PC-3 (cell line): Measurements from ENCODE around the gene FOXP3. TPM values are rescaled to one million over a fixed set of nuclear protein-coding genes. Genes with fewer than 3 reads are reported as not detected.

ENCODE experiments used
- ATAC-seq: fragments of 200-7000 bp; cut with Tn5 transposase; 2 replicates; pipeline ENCODE4 v1.9.1; 2020; ENCODE audit warnings: mild to moderate bottlenecking, moderate library complexity
- BruUV-seq: library from RNA; stranded (reverse); fragments of 400-500 nt; replicated peaks from 2 replicates; lab custom pipeline; 2021; lab: Mats Ljungman, UMichigan
- CTCF ChIA-PET: fragments of 300-600 bp; sonication (Branson Sonifier 250); formaldehyde crosslinking; loops from one replicate; lab custom pipeline; 2022; ENCODE audit warnings: antibody characterized with exemption; lab: Charles Lee
- POLR2A ChIA-PET: fragments of 300-600 bp; sonication (Branson Sonifier 250); formaldehyde crosslinking; loops from one replicate; lab custom pipeline; 2022; ENCODE audit warnings: antibody characterized with exemption; ENCODE audit not compliant: unreplicated experiment; lab: Charles Lee
- DNase-seq: peaks from one replicate; pipeline ENCODE4 v3.0.0-alpha.2; 2015
- H2AFZ ChIP-seq: fragments of 300-600 bp; sonication (generic); 2 replicates; pipeline ENCODE4 v1.6.0; 2016; ENCODE audit warnings: antibody characterized with exemption, low read length
- H3F3A ChIP-seq: fragments of 300-600 bp; sonication (generic); one replicate; pipeline ENCODE4 v1.6.0; 2017; ENCODE audit warnings: antibody characterized with exemption, low read length, control low read depth, mild to moderate bottlenecking; ENCODE audit not compliant: unreplicated experiment
- H3K27ac ChIP-seq: fragments of 300-600 bp; sonication (generic); 2 replicates; pipeline ENCODE4 v1.5.1; 2016; ENCODE audit warnings: mild to moderate bottlenecking, low read length
- H3K27me3 ChIP-seq: fragments of 300-600 bp; sonication (generic); 2 replicates; pipeline ENCODE4 v1.6.1; 2016; ENCODE audit warnings: low read length, mixed read lengths
- H3K36me3 ChIP-seq: fragments of 300-600 bp; sonication (generic); 2 replicates; pipeline ENCODE4 v1.6.1; 2016; ENCODE audit warnings: low read depth, mixed run types, low read length, mixed read lengths
- H3K4me1 ChIP-seq: fragments of 300-600 bp; sonication (generic); 2 replicates; pipeline ENCODE4 v1.5.1; 2016; ENCODE audit warnings: low read length; ENCODE audit not compliant: insufficient read depth
- H3K4me2 ChIP-seq: fragments of 300-600 bp; sonication (generic); 2 replicates; pipeline ENCODE4 v1.6.0; 2016; ENCODE audit warnings: low read length
- H3K4me3 ChIP-seq: fragments of 300-600 bp; sonication (generic); 2 replicates; pipeline ENCODE4 v1.5.1; 2016; ENCODE audit warnings: mild to moderate bottlenecking, low read length, mixed read lengths
- H3K79me2 ChIP-seq: fragments of 300-600 bp; sonication (generic); 2 replicates; pipeline ENCODE4 v1.6.1; 2017; ENCODE audit warnings: low read length, mixed read lengths
- H3K9ac ChIP-seq: fragments of 300-600 bp; sonication (generic); 2 replicates; pipeline ENCODE4 v1.6.0; 2016; ENCODE audit warnings: mild to moderate bottlenecking, low read length
- H3K9me2 ChIP-seq: fragments of 300-600 bp; sonication (generic); replicated peaks from 2 replicates; pipeline ENCODE4 v1.6.1; 2016; ENCODE audit warnings: mixed run types, low read length, mixed read lengths
- H3K9me3 ChIP-seq: fragments of 300-600 bp; sonication (generic); 2 replicates; pipeline ENCODE4 v1.6.1; 2016; ENCODE audit warnings: low read length, mixed read lengths
- H4K20me1 ChIP-seq: fragments of 300-600 bp; sonication (generic); 2 replicates; pipeline ENCODE4 v1.6.1; 2016; ENCODE audit warnings: low read length, mixed read lengths
- CTCF ChIP-seq: fragments of 300-600 bp; sonication (generic); conservative IDR thresholded peaks from 2 replicates; pipeline ENCODE4 v1.5.1; 2017; ENCODE audit warnings: antibody characterized with exemption, low read depth, mild to moderate bottlenecking, low read length
- EZH2 ChIP-seq: fragments of 300-600 bp; sonication (generic); IDR thresholded peaks from one replicate; pipeline ENCODE4 v1.6.1; 2017; ENCODE audit warnings: antibody characterized with exemption, mild to moderate bottlenecking, low read length; ENCODE audit not compliant: unreplicated experiment
- EZH2phosphoT487 ChIP-seq: fragments of 300-600 bp; sonication (generic); IDR thresholded peaks from 2 replicates; pipeline ENCODE4 v1.6.1; 2018; ENCODE audit warnings: mild to moderate bottlenecking, antibody characterized with exemption, low read length, borderline replicate concordance
- intact Hi-C: fragments of 100-400 bp; cut with micrococcal nuclease; formaldehyde crosslinking; loops from 2 replicates; pipeline ENCODE4 v1.9.0; 2023
- total RNA-seq: library from RNA; depleted of rRNA; stranded (reverse); fragments of >200 nt; gene quantifications from 2 replicates; pipeline ENCODE4 v1.2.3, GENCODE V29; 2014

The FOXP3 gene
- total RNA-seq, 1 experiment from 2014 or later, result not detected

DNA sequence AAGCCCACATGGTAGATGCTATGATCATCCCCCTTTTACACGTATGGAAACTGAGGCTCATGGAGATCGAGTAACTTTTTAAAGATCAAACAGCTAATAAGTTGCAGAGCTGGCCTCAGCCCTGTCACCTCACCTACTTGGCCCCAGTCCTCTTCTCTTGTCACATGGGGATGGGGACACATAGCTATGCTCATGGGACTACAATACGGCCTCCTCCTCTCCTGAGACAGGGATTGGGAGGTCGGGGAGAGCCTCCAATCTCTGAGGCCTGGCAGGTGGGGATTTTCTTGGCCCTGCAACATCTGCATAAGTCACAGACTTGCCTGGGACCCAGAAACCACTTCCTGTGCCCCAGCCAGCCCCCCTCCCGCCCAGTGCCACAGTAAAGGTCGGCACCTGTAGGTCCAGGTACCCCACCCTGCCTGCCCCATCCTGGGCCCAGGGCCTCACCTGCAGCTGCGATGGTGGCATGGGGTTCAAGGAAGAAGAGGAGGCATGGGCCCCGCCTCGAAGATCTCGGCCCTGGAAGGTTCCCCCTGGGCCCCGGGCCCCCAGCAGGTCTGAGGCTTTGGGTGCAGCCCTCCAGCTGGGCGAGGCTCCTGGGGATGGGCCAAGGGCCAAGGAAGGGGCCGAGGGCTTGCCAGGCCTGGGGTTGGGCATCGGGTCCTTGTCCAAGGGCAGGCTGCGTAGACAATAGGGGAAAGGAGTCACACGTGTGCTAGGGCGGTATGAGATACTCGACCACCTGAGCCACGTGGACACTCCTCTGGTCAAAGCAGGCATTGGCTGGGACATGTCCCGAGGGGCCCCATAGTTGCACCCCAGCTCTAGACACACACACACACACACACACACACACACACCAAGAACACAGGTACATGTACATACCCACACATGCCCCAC lies 6.4 kb downstream of the FOXP3 start:
- Histone ChIP-seq H3K36me3 (no peaks in the 10 kb centered on the region), H3K4me1 (no peaks in the 10 kb centered on the region), H3K9me2 (no peaks in the 10 kb centered on the region), H3K79me2 (no peaks in the 10 kb centered on the region), H3K9ac (no peak overlapping the region), H3K4me2 (no peak overlapping the region), H3K27ac (no peak overlapping the region), H2AFZ (no peak overlapping the region), H4K20me1 (no peaks in the 10 kb centered on the region), H3K27me3 (no peaks in the 10 kb centered on the region), H3K4me3 (no peak overlapping the region), H3F3A (no peaks in the 10 kb centered on the region), H3K9me3 (no peaks in the 10 kb centered on the region)
- CTCF ChIA-PET, result no interaction called here
- no TSS peak for BruUV-seq
- TF ChIP-seq CTCF (no peak), EZH2phosphoT487 (no peak), EZH2 (no peak)
- no peak for DNase-seq
- no peak for ATAC-seq
- POLR2A ChIA-PET, result no interaction called here
- intact Hi-C loops, result no loop called here

DNA sequence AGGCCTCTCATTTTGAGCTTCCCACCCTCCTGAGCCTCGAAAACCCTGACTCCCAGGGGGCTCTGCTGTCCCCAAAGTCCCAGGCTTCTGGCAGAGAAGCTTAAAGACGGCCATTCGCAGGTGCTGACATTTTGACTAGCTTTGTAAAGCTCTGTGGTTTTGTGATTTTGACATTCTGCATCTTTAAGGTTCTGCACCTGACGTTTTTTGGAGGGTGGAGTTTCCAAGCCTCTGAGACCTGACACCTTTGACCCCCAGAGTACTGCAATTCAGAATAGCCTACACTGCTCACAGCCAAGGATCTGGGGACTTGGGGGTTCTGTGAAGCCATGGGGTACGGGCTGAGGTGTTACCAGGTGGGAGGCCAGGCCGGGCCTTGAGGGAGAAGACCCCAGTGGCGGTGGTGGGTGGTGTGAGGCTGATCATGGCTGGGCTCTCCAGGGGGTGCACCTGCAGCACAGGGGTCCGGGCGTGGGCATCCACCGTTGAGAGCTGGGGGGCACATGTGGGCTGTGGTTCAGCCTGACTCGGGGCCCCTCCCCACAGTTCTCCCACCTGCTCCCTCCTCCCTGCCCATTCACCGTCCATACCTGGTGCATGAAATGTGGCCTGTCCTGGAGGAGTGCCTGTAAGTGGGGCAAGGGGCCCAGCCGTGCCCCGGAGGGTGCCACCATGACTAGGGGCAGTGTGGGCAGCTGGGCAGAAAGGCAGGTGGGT lies 7.3 kb downstream of the FOXP3 start:
- ChIA-PET CTCF (interaction anchor here (0.5 kb wide), 1 partner anchor 34 kb away, joined by 3 read pairs; no protein-coding TSS in a partner anchor), POLR2A (interaction anchor here (0.6 kb wide), 1 partner anchor 22 kb away, joined by 3 read pairs; the partner anchor contains the start of gene CCDC22)
- H3K27ac ChIP-seq, result no peak overlapping the region
- ATAC-seq, result no peak
- no peaks in the 10 kb centered on the region for H3K27me3 ChIP-seq
- H3K4me2 ChIP-seq, result no peak overlapping the region
- no TSS peak for BruUV-seq
- H3K79me2 ChIP-seq, result no peaks in the 10 kb centered on the region
- H2AFZ ChIP-seq, result no peak overlapping the region
- no peak overlapping the region for H3K4me3 ChIP-seq
- no peak overlapping the region for H3K9ac ChIP-seq
- H3K9me3 ChIP-seq, result no peaks in the 10 kb centered on the region
- no peaks in the 10 kb centered on the region for H4K20me1 ChIP-seq
- no peaks in the 10 kb centered on the region for H3K4me1 ChIP-seq
- H3K9me2 ChIP-seq, result no peaks in the 10 kb centered on the region
- H3F3A ChIP-seq, result no peaks in the 10 kb centered on the region
- intact Hi-C loops, result no loop called here
- DNase-seq, result no peak
- H3K36me3 ChIP-seq, result no peaks in the 10 kb centered on the region
- TF ChIP-seq CTCF (no peak), EZH2phosphoT487 (no peak), EZH2 (no peak)
